Body of pancreas (tissue), 4 donors: Measurements from ENCODE around the gene THTPA. TPM values are rescaled to one million over a fixed set of nuclear protein-coding genes. Genes with fewer than 3 reads are reported as not detected.

Source experiments
- ATAC-seq: fragments of 150-250 bp; one replicate; pipeline ENCODE4 v1.9.1; 2016
- DNase-seq, 4 donors: peaks; one replicate each; pipeline ENCODE4 v3.0.0-alpha.2; 2019
- H3K27ac ChIP-seq, 4 donors: fragments of 200-600 bp; sonication (generic); 1 replicate in 3 of 4; 2 replicates in 1 of 4; pipeline versions ENCODE4 v1.5.1 to v1.6.1; 2016 to 2019; ENCODE audit warnings: mild to moderate bottlenecking in 1 of 4, mixed read lengths in 1 of 4, moderate library complexity in 1 of 4
- H3K27me3 ChIP-seq, 2 donors: fragments of 200-600 bp; sonication (generic); one replicate each; pipeline ENCODE4 v1.6.0; 2016; ENCODE audit warnings: mild to moderate bottlenecking in 1 of 2
- H3K36me3 ChIP-seq, 2 donors: fragments of 200-600 bp; sonication (generic); replicated peaks in 1 of 2; 2 replicates each; pipeline ENCODE4 v1.5.1; 2016; ENCODE audit warnings: low read depth in 2 of 2; ENCODE audit not compliant: insufficient read depth in 1 of 2
- H3K4me1 ChIP-seq: fragments of 200-600 bp; sonication (generic); one replicate; pipeline ENCODE4 v1.6.0; 2016
- H3K4me3 ChIP-seq, 2 donors: fragments of 200-600 bp; sonication (generic); 1 replicate in 1 of 2; 2 replicates in 1 of 2; pipeline ENCODE4 v1.5.1; 2016 to 2019
- H3K9me3 ChIP-seq, 3 donors: fragments of 200-600 bp; sonication (generic); 1 replicate in 2 of 3; 2 replicates in 1 of 3; pipeline ENCODE4 v1.5.1; 2016
- POLR2A ChIP-seq, 3 donors: fragments of 450-650 bp; IDR thresholded peaks; one replicate each; pipeline ENCODE4 v1.6.1; 2016; ENCODE audit warnings: antibody characterized with exemption in 3 of 3, mild to moderate bottlenecking in 2 of 3
- WGBS, 2 donors: methylation state at CpG; one replicate each; pipeline ENCODE4 v1.1.5; 2017; 5-methylcytosine and 5-hydroxymethylcytosine counted together
- intact Hi-C: fragments of 100-400 bp; cut with DNase I; formaldehyde crosslinking; loops from one replicate; pipeline ENCODE4 v1.15.1; 2023
- total RNA-seq, 2 donors: library from RNA; depleted of rRNA; stranded (reverse); fragments of >200 nt; gene quantifications; one replicate each; pipeline ENCODE4 v1.1.0, GENCODE V29; 2016
- TF ChIP-seq, protein P1 (sequence below), 7 experiments: fragments of 450-650 bp in 4 of 7; fragments of 200-600 bp in 3 of 7; sonication (generic) in 3 of 7; IDR thresholded peaks; one replicate each; pipeline ENCODE4 v1.5.1; 2016 to 2019; ENCODE audit warnings: antibody characterized with exemption in 7 of 7

THTPA gene
- total RNA-seq, 2 donors from 2014 or later, result 11.7 to 43.2 TPM

DNA sequence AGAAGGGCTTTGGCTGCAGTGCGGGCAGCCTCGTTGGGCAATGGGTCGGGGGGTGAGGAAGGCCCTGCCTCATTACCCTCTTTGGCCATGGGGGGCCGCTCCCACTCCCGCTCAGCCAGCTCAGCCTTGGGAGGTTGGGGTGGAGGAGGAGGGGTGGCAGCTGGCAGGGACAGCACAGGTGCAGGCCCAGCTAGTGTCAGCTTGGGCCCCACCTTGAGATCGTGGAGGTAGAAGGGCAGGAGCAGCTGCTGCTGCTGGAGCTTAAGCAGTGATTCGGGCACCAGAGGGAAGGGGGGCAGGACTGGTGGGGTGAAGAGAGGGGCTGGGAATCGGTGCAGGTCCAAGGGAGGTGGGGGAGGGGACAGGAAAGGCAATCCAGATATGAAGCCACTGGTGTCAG is 30.5 kb upstream of the THTPA start:
- intact Hi-C loops, result no loop called here
- no peak for ATAC-seq
- DNase-seq, result no peak
- H3K27ac ChIP-seq, result no peak overlapping the region
- no peaks in the 10 kb centered on the region for H3K9me3 ChIP-seq
- TF ChIP-seq, protein P1, sequence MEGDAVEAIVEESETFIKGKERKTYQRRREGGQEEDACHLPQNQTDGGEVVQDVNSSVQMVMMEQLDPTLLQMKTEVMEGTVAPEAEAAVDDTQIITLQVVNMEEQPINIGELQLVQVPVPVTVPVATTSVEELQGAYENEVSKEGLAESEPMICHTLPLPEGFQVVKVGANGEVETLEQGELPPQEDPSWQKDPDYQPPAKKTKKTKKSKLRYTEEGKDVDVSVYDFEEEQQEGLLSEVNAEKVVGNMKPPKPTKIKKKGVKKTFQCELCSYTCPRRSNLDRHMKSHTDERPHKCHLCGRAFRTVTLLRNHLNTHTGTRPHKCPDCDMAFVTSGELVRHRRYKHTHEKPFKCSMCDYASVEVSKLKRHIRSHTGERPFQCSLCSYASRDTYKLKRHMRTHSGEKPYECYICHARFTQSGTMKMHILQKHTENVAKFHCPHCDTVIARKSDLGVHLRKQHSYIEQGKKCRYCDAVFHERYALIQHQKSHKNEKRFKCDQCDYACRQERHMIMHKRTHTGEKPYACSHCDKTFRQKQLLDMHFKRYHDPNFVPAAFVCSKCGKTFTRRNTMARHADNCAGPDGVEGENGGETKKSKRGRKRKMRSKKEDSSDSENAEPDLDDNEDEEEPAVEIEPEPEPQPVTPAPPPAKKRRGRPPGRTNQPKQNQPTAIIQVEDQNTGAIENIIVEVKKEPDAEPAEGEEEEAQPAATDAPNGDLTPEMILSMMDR (IDR thresholded peaks at IDR 0.05), result no peak
- TF ChIP-seq POLR2A (IDR thresholded peaks at IDR 0.05), result no peak
- no peak overlapping the region for H3K4me3 ChIP-seq
- H3K27me3 ChIP-seq, result no peaks in the 10 kb centered on the region
- WGBS, 2 donors, result 68 to 83% methylated on average over 5 to 8 of the region's 8 CpGs
- no peaks in the 10 kb centered on the region for H3K4me1 ChIP-seq
- no peaks in the 10 kb centered on the region for H3K36me3 ChIP-seq

DNA sequence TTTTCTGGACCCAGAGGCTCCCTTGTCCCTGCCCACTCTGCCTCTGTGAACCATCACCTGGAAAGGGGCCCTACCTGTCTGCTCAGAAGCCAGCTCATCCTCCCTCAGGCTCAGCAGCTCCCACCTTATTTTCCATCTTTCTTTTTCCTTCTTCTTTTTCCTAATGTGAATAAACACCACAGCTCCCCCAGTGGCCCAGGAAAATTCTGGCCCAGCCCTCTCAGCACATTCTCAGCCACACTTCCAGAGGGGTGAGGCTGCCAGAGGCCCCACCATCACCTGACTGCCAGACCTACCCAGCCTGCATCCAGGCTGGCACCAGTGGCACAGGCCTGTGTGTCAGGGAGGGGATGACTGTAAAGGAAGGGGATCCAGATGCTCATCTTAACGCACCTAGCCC is 27.5 kb upstream of the THTPA start:
- Histone ChIP-seq H3K36me3 (no peaks in the 10 kb centered on the region), H3K27ac (no peak overlapping the region), H3K4me1 (no peaks in the 10 kb centered on the region), H3K4me3 (no peak overlapping the region), H3K27me3 (no peaks in the 10 kb centered on the region), H3K9me3 (no peaks in the 10 kb centered on the region)
- 80 to 94% methylated on average over 1 of the region's 1 CpG for WGBS, 2 donors
- DNase-seq (no peak), ATAC-seq (no peak)
- intact Hi-C loops, result no loop called here
- no peak for TF ChIP-seq POLR2A (IDR thresholded peaks at IDR 0.05)
- TF ChIP-seq, protein P1 (IDR thresholded peaks at IDR 0.05), result no peak

DNA sequence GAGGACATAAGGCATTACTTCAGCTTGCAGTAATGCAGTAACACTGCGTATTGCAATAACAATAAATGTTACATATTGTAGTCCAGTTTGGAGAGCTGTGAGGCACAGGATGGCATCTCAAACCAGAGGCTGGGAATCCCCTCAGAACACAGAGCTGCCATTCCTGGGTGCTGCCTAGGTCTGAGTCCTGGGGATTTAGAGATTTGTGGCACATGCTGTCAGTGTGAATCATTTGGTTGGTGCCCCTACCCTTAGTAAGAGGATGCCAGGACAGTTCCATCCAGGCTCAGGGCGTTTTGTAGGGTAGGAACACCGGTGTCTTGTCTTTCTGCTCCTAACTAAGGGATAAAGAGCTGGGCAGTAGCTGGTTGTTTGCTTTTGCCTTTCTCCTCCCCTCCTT is 27.1 kb upstream of the THTPA start:
- ATAC-seq, result no peak

DNA sequence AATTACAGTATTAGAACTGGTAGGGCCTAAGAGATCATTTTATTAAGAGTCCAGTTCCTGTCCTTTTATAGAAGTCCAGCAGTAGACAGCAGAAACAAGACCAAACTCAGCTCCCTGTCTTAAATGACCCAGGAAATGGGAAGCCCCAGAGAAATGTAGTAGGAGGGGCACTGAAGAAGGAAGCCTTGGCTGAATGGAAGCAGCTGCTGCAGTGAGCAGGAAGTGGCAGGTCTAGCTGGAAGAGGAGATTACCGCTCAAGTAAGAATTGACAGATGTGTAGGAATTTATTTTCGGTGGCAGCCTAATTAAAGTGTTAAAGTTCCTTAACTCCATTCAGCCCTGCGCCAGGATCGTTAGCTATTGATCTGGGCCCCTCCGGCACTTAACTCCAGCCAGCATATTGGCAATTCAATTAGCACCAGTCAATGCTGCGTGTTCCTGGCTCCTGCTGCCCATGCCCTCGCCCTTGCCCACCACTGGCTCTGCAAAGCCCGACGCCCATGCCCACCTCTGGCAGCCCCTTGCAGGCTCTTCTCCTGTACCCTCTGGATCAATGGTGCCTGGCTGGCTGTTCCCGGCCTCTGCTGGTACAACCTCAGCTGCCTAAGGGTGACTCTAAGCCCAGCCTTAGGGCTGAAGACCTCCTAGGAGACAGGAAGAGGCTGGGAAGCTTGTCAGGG is 25.6 kb upstream of the THTPA start:
- Histone ChIP-seq H3K9me3 (no peaks in the 10 kb centered on the region), H3K4me1 (no peaks in the 10 kb centered on the region), H3K27me3 (no peaks in the 10 kb centered on the region), H3K36me3 (no peaks in the 10 kb centered on the region), H3K27ac (no peak overlapping the region), H3K4me3 (no peak overlapping the region)
- no peak for TF ChIP-seq POLR2A (IDR thresholded peaks at IDR 0.05)
- TF ChIP-seq, protein P1 (IDR thresholded peaks at IDR 0.05), result no peak
- ATAC-seq (no peak), DNase-seq (no peak)
- intact Hi-C loops, result no loop called here
- 68 to 71% methylated on average over 10 of the region's 10 CpGs for WGBS, 2 donors

More for the DNA sequence above, 27.1 kb upstream of the THTPA start:
- H3K4me1 ChIP-seq, result no peaks in the 10 kb centered on the region
- 66 to 87% methylated on average over 3 of the region's 3 CpGs for WGBS, 2 donors
- H3K9me3 ChIP-seq, result no peaks in the 10 kb centered on the region
- intact Hi-C loops, result no loop called here
- H3K36me3 ChIP-seq, result no peaks in the 10 kb centered on the region
- H3K4me3 ChIP-seq, result no peak overlapping the region
- no peaks in the 10 kb centered on the region for H3K27me3 ChIP-seq
- DNase-seq, result no peak
- TF ChIP-seq, protein P1 (IDR thresholded peaks at IDR 0.05), result no peak
- no peak for TF ChIP-seq POLR2A (IDR thresholded peaks at IDR 0.05)
- no peak overlapping the region for H3K27ac ChIP-seq

DNA sequence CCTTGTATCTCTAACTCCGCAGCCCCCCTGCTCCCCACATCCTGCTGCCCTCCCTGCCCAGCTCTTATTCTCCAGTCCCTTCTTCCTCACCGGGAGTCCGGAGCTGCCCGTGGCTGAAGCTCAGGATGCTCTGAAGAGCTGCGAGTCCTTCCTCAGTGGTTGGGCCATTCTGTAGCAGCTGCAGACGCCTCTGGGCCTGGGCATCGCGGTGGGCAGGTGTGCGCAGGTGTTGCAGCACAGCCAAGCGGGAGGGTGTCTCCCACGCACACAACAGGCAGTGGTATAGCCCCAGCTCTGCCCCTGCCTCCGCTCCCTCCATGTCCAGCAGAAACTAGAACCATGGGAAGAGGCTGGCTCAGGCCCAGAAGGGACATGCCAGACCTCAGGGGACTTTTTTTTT is 24.7 kb upstream of the THTPA start:
- H3K27ac ChIP-seq, result no peak overlapping the region
- no peaks in the 10 kb centered on the region for H3K9me3 ChIP-seq
- H3K27me3 ChIP-seq, result no peaks in the 10 kb centered on the region
- H3K36me3 ChIP-seq, result no peaks in the 10 kb centered on the region
- no peak overlapping the region for H3K4me3 ChIP-seq
- 88 to 89% methylated on average over 8 to 12 of the region's 12 CpGs for WGBS, 2 donors
- TF ChIP-seq, protein P1 (IDR thresholded peaks at IDR 0.05), result no peak
- TF ChIP-seq POLR2A (IDR thresholded peaks at IDR 0.05), result no peak
- ATAC-seq (no peak), DNase-seq (no peak)
- no peaks in the 10 kb centered on the region for H3K4me1 ChIP-seq
- intact Hi-C loops, result no loop called here
